ENCODE results near the gene TMEM92. TPM values are rescaled to one million over a fixed set of nuclear protein-coding genes. Genes with fewer than 3 reads are reported as not detected.

TMEM92 gene
- total RNA-seq, 2 experiments from 2014 or later, result not detected

DNA sequence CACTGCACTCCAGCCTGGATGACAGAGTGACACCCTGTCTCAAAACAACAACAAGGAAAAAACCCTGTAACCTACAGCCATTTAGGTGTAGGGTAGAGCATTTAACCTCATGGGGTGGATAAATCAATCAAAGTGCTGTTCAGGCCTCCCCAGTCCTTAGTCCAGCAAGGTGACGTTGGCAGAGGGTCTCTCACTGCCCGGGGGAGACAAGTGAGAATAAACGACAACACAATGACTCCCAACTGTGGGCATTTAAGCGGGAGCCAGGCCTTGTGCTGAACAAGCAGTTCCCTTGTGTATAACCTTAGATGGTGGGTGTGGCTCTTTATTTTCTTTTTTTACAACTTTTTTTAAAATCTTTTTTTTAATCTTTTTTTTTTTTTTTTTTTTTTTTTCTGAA is 29.3 kb downstream of the TMEM92 start:
- ATAC-seq (no peak), DNase-seq (no peak)
- ChIA-PET CTCF (interaction anchor here (1.0 kb wide), 1 partner anchor 103 kb away, joined by 4 read pairs; no protein-coding TSS in a partner anchor), POLR2A (no interaction called here)
- H3K9me3 Mint-ChIP-seq, result no peaks in the 10 kb centered on the region
- peaks cover 6% of the 10 kb centered on the region for H3K4me1 Mint-ChIP-seq (ENCODE audit: low read depth)
- no peak overlapping the region for H3K4me3 Mint-ChIP-seq
- no peak overlapping the region for H3K27ac Mint-ChIP-seq
- no peaks in the 10 kb centered on the region for H3K36me3 Mint-ChIP-seq (ENCODE audit: low read depth)
- TF ChIP-seq CTCF (IDR thresholded peaks at IDR 0.05), result no peak
- intact Hi-C loops (cut with micrococcal nuclease), result no loop called here
- H3K27me3 Mint-ChIP-seq, result peaks cover 6% of the 10 kb centered on the region

- H3K27me3 Mint-ChIP-seq, result peaks cover 6% of the 10 kb centered on the region
- DNase-seq (no peak), ATAC-seq (no peak)
- ChIA-PET CTCF (interaction anchor here (0.9 to 3.0 kb wide), 5 partner anchors 8 to 104 kb away, joined by 3 to 13 read pairs (median 5); no protein-coding TSS in a partner anchor), POLR2A (no interaction called here)
- intact Hi-C loops (cut with micrococcal nuclease), result no loop called here
- H3K27ac Mint-ChIP-seq, result no peak overlapping the region
- no peak overlapping the region for H3K4me3 Mint-ChIP-seq
- no peaks in the 10 kb centered on the region for H3K9me3 Mint-ChIP-seq
- H3K36me3 Mint-ChIP-seq (ENCODE audit: low read depth), result no peaks in the 10 kb centered on the region
- peaks cover 15% of the 10 kb centered on the region for H3K4me1 Mint-ChIP-seq (ENCODE audit: low read depth)
- TF ChIP-seq CTCF (IDR thresholded peaks at IDR 0.05), result no peak
Measured at GRCh38 chr17:50304781-50305404, 30.6 kb downstream of the TMEM92 start.

DNA sequence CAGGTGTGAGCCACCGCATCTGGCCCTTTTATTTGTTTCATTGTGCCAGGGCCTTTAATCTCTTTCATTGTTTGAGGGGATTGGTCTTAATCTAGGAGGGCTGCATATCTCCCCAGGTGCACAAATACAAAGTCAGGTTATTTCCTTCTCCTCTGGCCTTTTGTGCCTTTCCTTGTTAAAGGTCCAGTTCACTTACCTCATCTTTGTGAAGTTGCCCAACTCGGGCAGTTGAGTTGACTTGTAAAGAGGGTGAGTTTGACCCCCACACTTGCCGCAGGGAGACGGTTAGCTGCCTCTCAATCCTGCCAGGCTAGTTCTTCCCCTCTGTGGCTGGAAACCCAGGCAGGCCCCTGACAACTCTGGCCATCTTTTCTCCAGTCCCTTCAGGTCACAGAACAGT is 33.4 kb downstream of the TMEM92 start:
- CTCF ChIA-PET, result interaction anchor here (1.2 to 5.2 kb wide), 5 partner anchors 11 to 193 kb away, joined by 3 to 36 read pairs (median 5); partner anchors contain the start of gene COL1A1
- intact Hi-C loops (cut with micrococcal nuclease), result no loop called here
- H3K27ac Mint-ChIP-seq, result no peak overlapping the region

GRCh38 chr17:50308666-50309065 is 34.4 kb downstream of the TMEM92 start:
- no peaks in the 10 kb centered on the region for H3K9me3 Mint-ChIP-seq
- H3K36me3 Mint-ChIP-seq (ENCODE audit: low read depth), result no peaks in the 10 kb centered on the region
- peak overlapping the region; percentile 65 for H3K27ac Mint-ChIP-seq
- ChIA-PET POLR2A (interaction anchor here (0.8 to 1.8 kb wide), 2 partner anchors 37 kb away, joined by 3 to 7 read pairs; partner anchors contain the start of gene XYLT2), CTCF (interaction anchor here (1.1 to 5.2 kb wide), 7 partner anchors 11 to 214 kb away, joined by 3 to 36 read pairs (median 5); partner anchors contain the start of genes COL1A1, PDK2 and TMEM92)
- TF ChIP-seq CTCF (IDR thresholded peaks at IDR 0.05), result no peak
- peaks cover 17% of the 10 kb centered on the region for H3K27me3 Mint-ChIP-seq
- DNase-seq, result no peak
- no peak for ATAC-seq
- intact Hi-C loops (cut with micrococcal nuclease), result no loop called here
- peaks cover 31% of the 10 kb centered on the region for H3K4me1 Mint-ChIP-seq (ENCODE audit: low read depth)
- H3K4me3 Mint-ChIP-seq, result no peak overlapping the region

More for the DNA sequence above, 33.4 kb downstream of the TMEM92 start:
- no peak for TF ChIP-seq CTCF (IDR thresholded peaks at IDR 0.05)
- DNase-seq, result no peak
- Mint-ChIP-seq H3K4me3 (no peak overlapping the region), H3K27me3 (peaks cover 10% of the 10 kb centered on the region), H3K36me3 (ENCODE audit: low read depth) (no peaks in the 10 kb centered on the region), H3K9me3 (no peaks in the 10 kb centered on the region), H3K4me1 (ENCODE audit: low read depth) (peaks cover 31% of the 10 kb centered on the region)
- POLR2A ChIA-PET, result no interaction called here
- no peak for ATAC-seq

GRCh38 chr17:50310455-50311111 is 36.3 kb downstream of the TMEM92 start:
- intact Hi-C loops (cut with micrococcal nuclease), result no loop called here
- ChIA-PET CTCF (interaction anchor here (2.0 to 5.2 kb wide), 2 partner anchors 110 to 216 kb away, joined by 9 to 36 read pairs; partner anchors contain the start of genes COL1A1 and PDK2), POLR2A (no interaction called here)
- no peak for DNase-seq
- Mint-ChIP-seq H3K9me3 (no peaks in the 10 kb centered on the region), H3K27me3 (peaks cover 17% of the 10 kb centered on the region), H3K4me1 (ENCODE audit: low read depth) (peaks cover 28% of the 10 kb centered on the region), H3K4me3 (no peak overlapping the region), H3K36me3 (ENCODE audit: low read depth) (no peaks in the 10 kb centered on the region), H3K27ac (peak overlapping the region; percentile 64)
- ATAC-seq, result no peak
- no peak for TF ChIP-seq CTCF (IDR thresholded peaks at IDR 0.05)

Data from activated CD8-positive, alpha-beta T cell treated with anti-CD3 and anti-CD28 coated beads for 36 hours (primary cell).